IMR-90 (cell line): ENCODE results near the gene H1-8. TPM values are rescaled to one million over a fixed set of nuclear protein-coding genes. Genes with fewer than 3 reads are reported as not detected.

Experiments
- ATAC-seq: fragments of 200-7000 bp; cut with Tn5 transposase; 2 replicates; pipeline ENCODE4 v1.9.1; 2020; ENCODE audit warnings: low read depth, mild to moderate bottlenecking, moderate library complexity
- BruUV-seq: library from RNA; stranded (reverse); fragments of 400-500 nt; replicated peaks from 2 replicates; lab custom pipeline; 2021; lab: Mats Ljungman, UMichigan
- CTCF ChIA-PET: fragments of 300-600 bp; formaldehyde crosslinking; extraction: SDS; loops from one replicate; lab custom pipeline; 2021; ENCODE audit warnings: antibody characterized with exemption; lab: Yijun Ruan, JAX
- POLR2A ChIA-PET: fragments of 300-600 bp; sonication (Branson Sonifier 250); formaldehyde crosslinking; loops from one replicate; lab custom pipeline; 2022; ENCODE audit warnings: antibody characterized with exemption; ENCODE audit not compliant: unreplicated experiment; lab: Charles Lee
- DNase-seq: peaks from one replicate; pipeline ENCODE4 v3.0.0; 2013
- H2AFZ ChIP-seq: replicated peaks from 2 replicates; pipeline ENCODE3; 2013; ENCODE audit warnings: low read length, mild to moderate bottlenecking; ENCODE audit not compliant: poor library complexity
- H2AK5ac ChIP-seq: 2 replicates; pipeline ENCODE4 v1.6.1; 2013; ENCODE audit warnings: low read depth, low read length, inconsistent platforms
- H2AK9ac ChIP-seq: replicated peaks from 2 replicates; pipeline ENCODE3; 2013; ENCODE audit warnings: mild to moderate bottlenecking, low read depth, low read length, moderate library complexity; ENCODE audit not compliant: poor library complexity
- H2BK120ac ChIP-seq: 2 replicates; pipeline ENCODE4 v1.6.1; 2013; ENCODE audit warnings: low read depth, low read length, inconsistent platforms
- H2BK15ac ChIP-seq: 3 replicates; pipeline ENCODE4 v1.6.1; 2013; ENCODE audit warnings: low read depth, low read length, inconsistent platforms
- H2BK20ac ChIP-seq: 2 replicates; pipeline ENCODE4 v1.6.1; 2013; ENCODE audit warnings: low read depth, mild to moderate bottlenecking, inconsistent platforms, low read length, moderate library complexity
- H2BK5ac ChIP-seq: 2 replicates; pipeline ENCODE4 v1.6.1; 2013; ENCODE audit warnings: mild to moderate bottlenecking, low read depth, low read length, inconsistent platforms; ENCODE audit not compliant: poor library complexity, severe bottlenecking
- H3K14ac ChIP-seq: replicated peaks from 2 replicates; pipeline ENCODE4 v1.6.1; 2013; ENCODE audit warnings: low read depth, low read length, inconsistent platforms
- H3K18ac ChIP-seq: 2 replicates; pipeline ENCODE4 v1.6.1; 2013; ENCODE audit warnings: low read depth, low read length, control low read depth
- H3K23ac ChIP-seq: 2 replicates; pipeline ENCODE4 v1.6.1; 2013; ENCODE audit warnings: low read depth, low read length, inconsistent platforms
- H3K27ac ChIP-seq: 2 replicates; pipeline ENCODE4 v1.5.1; 2013; ENCODE audit warnings: mild to moderate bottlenecking, control low read depth, low read length; ENCODE audit not compliant: insufficient read depth
- H3K27me3 ChIP-seq: 2 replicates; pipeline ENCODE4 v1.6.1; 2013; ENCODE audit warnings: low read length; ENCODE audit not compliant: control insufficient read depth, insufficient read depth
- H3K36me3 ChIP-seq: 2 replicates; pipeline ENCODE4 v1.6.1; 2013; ENCODE audit warnings: low read length, mixed read lengths; ENCODE audit not compliant: control insufficient read depth, insufficient read depth
- H3K4ac ChIP-seq: 2 replicates; pipeline ENCODE4 v1.6.1; 2013; ENCODE audit warnings: low read depth, low read length, inconsistent platforms
- H3K4me1 ChIP-seq: 2 replicates; pipeline ENCODE4 v1.6.1; 2013; ENCODE audit warnings: low read length, mixed read lengths; ENCODE audit not compliant: control insufficient read depth, insufficient read depth
- H3K4me2 ChIP-seq: 2 replicates; pipeline ENCODE4 v1.6.1; 2013; ENCODE audit warnings: low read depth, mild to moderate bottlenecking, control low read depth, low read length, moderate library complexity
- H3K4me3 ChIP-seq: 2 replicates; pipeline ENCODE4 v1.5.1; 2013; ENCODE audit warnings: low read depth, mild to moderate bottlenecking, control low read depth, low read length, moderate library complexity; ENCODE audit not compliant: insufficient read depth
- H3K56ac ChIP-seq: 2 replicates; pipeline ENCODE4 v1.6.1; 2013; ENCODE audit warnings: low read length, inconsistent platforms; ENCODE audit not compliant: insufficient read depth; ENCODE audit errors: extremely low read depth
- H3K79me1 ChIP-seq, 2 experiments: 2 replicates each; pipeline ENCODE4 v1.6.1; 2013; ENCODE audit warnings: low read length in 2 of 2, inconsistent platforms in 1 of 2, low read depth in 1 of 2
- H3K9ac ChIP-seq: 2 replicates; pipeline ENCODE4 v1.6.1; 2013; ENCODE audit warnings: low read depth, low read length, control low read depth
- H3K9me1 ChIP-seq: 2 replicates; pipeline ENCODE4 v1.6.1; 2013; ENCODE audit warnings: low read length, inconsistent platforms; ENCODE audit not compliant: insufficient read depth
- H3K9me3 ChIP-seq: 2 replicates; pipeline ENCODE4 v1.6.1; 2013; ENCODE audit warnings: low read length; ENCODE audit not compliant: control insufficient read depth, insufficient read depth
- H4K20me1 ChIP-seq: 2 replicates; pipeline ENCODE4 v1.6.1; 2013; ENCODE audit warnings: low read length, inconsistent platforms; ENCODE audit not compliant: insufficient read depth
- H4K5ac ChIP-seq: 2 replicates; pipeline ENCODE4 v1.6.1; 2013; ENCODE audit warnings: mild to moderate bottlenecking, low read depth, low read length, control low read depth
- H4K8ac ChIP-seq, 2 experiments: 2 replicates each; pipeline ENCODE4 v1.6.1; 2013; ENCODE audit warnings: low read depth in 2 of 2, low read length in 2 of 2, control low read depth in 1 of 2, inconsistent platforms in 1 of 2
- H4K91ac ChIP-seq: 2 replicates; pipeline ENCODE4 v1.6.1; 2013; ENCODE audit warnings: low read depth, low read length, inconsistent platforms; ENCODE audit not compliant: insufficient read depth
- BHLHE40 ChIP-seq: fragments of 150-350 bp; IDR thresholded peaks from 2 replicates; pipeline ENCODE4 v1.6.1; 2016; ENCODE audit warnings: mild to moderate bottlenecking, low read depth, low read length
- CEBPB ChIP-seq: IDR thresholded peaks from 2 replicates; pipeline ENCODE4 v1.6.1; 2012; ENCODE audit warnings: low read depth, low read length, improper control_type of control experiment
- CHD1 ChIP-seq: IDR thresholded peaks from 2 replicates; pipeline ENCODE4 v1.6.1; 2012; ENCODE audit warnings: low read depth, low read length, improper control_type of control experiment
- CTCF ChIP-seq: conservative IDR thresholded peaks from 2 replicates; pipeline ENCODE4 v1.5.1; 2012; ENCODE audit warnings: mild to moderate bottlenecking, low read depth, low read length, improper control_type of control experiment
- ELK1 ChIP-seq: fragments of 150-350 bp; IDR thresholded peaks from 2 replicates; pipeline ENCODE4 v1.6.1; 2016; ENCODE audit warnings: low read depth, mild to moderate bottlenecking, low read length, moderate library complexity, borderline replicate concordance
- FOS ChIP-seq: fragments of 150-350 bp; IDR thresholded peaks from 2 replicates; pipeline ENCODE4 v1.6.1; 2016; ENCODE audit warnings: low read depth, low read length
- MAFK ChIP-seq: IDR thresholded peaks from 2 replicates; pipeline ENCODE4 v1.6.1; 2012; ENCODE audit warnings: low read depth, low read length, improper control_type of control experiment
- MAZ ChIP-seq: IDR thresholded peaks from 2 replicates; pipeline ENCODE4 v1.6.1; 2012; ENCODE audit warnings: low read depth, mild to moderate bottlenecking, low read length, improper control_type of control experiment, moderate library complexity, borderline replicate concordance
- MXI1 ChIP-seq: IDR thresholded peaks from 2 replicates; pipeline ENCODE4 v1.6.1; 2012; ENCODE audit warnings: low read depth, mild to moderate bottlenecking, low read length, moderate library complexity, borderline replicate concordance
- NFE2L2 ChIP-seq: fragments of 150-350 bp; IDR thresholded peaks from 2 replicates; pipeline ENCODE4 v1.6.1; 2016; ENCODE audit warnings: low read depth, mild to moderate bottlenecking, low read length
- POLR2A ChIP-seq: IDR thresholded peaks from 2 replicates; pipeline ENCODE4 v1.6.1; 2012; ENCODE audit warnings: mild to moderate bottlenecking, low read depth, low read length
- RAD21 ChIP-seq: IDR thresholded peaks from 2 replicates; pipeline ENCODE4 v1.6.1; 2012; ENCODE audit warnings: low read length, improper control_type of control experiment
- RCOR1 ChIP-seq: IDR thresholded peaks from 2 replicates; pipeline ENCODE4 v1.6.1; 2012; ENCODE audit warnings: mild to moderate bottlenecking, low read length, improper control_type of control experiment; ENCODE audit not compliant: insufficient replicate concordance
- RFX5 ChIP-seq: IDR thresholded peaks from 2 replicates; pipeline ENCODE4 v1.8.0; 2012; ENCODE audit warnings: low read depth, mild to moderate bottlenecking, low read length, moderate library complexity
- SMC3 ChIP-seq: fragments of 150-350 bp; IDR thresholded peaks from 2 replicates; pipeline ENCODE4 v1.6.1; 2016; ENCODE audit warnings: low read depth, mild to moderate bottlenecking, antibody characterized with exemption, low read length, moderate library complexity
- USF2 ChIP-seq: fragments of 150-350 bp; IDR thresholded peaks from 2 replicates; pipeline ENCODE4 v1.6.1; 2017; ENCODE audit warnings: mild to moderate bottlenecking, antibody characterized with exemption, low read length, low read depth
- WGBS, 2 experiments: methylation state at CpG; one replicate each; pipeline versions ENCODE4 v1.1.5 to v1.1.7; 2013; ENCODE audit warnings: missing lambda C conversion rate in 2 of 2; ENCODE audit not compliant: insufficient read length in 1 of 2; ENCODE audit errors: extremely low coverage in 2 of 2; 5-methylcytosine and 5-hydroxymethylcytosine counted together
- dilution Hi-C: fragments of 300-500 bp; cut with HindIII; formaldehyde crosslinking; loops from one replicate; pipeline ENCODE4 v1.14.3; 2018; ENCODE audit warnings: low sequenced_read_pairs; ENCODE audit not compliant: unreplicated experiment
- in situ Hi-C: fragments of 300-500 bp; cut with MboI; formaldehyde crosslinking; loops from 3 replicates; pipeline ENCODE4 v1.14.3; 2019; ENCODE audit warnings: low sequenced_read_pairs, inconsistent platforms, mixed read lengths
- intact Hi-C: fragments of 100-400 bp; cut with micrococcal nuclease; formaldehyde crosslinking; loops from 2 replicates; pipeline ENCODE4 v1.10.0; 2022
- polyA plus RNA-seq, 3 experiments: library from polyadenylated mRNA; depleted of rRNA; stranded (reverse); fragments of >200 nt; gene quantifications; 2 replicates each; pipeline ENCODE4 v1.2.3, GENCODE V29; 2012; ENCODE audit warnings: low replicate concordance in 1 of 3
- total RNA-seq: library from RNA; depleted of rRNA; stranded (reverse); fragments of >200 nt; gene quantifications from 2 replicates; pipeline ENCODE4 v1.2.3, GENCODE V29; 2012

Gene H1-8
- total and polyA plus RNA-seq, 2 of the 4 experiments (the other 2 are of a cell fraction) = not detected

- H3K18ac ChIP-seq = no peak overlapping the region
- WGBS, 2 experiments = 97% methylated on average over 4 of the region's 9 CpGs; no CpG with 5 or more reads in 1 of the 2 experiments
- no peak overlapping the region for H2AK5ac ChIP-seq
- DNase-seq (no peak), ATAC-seq (no peak)
- H3K9me1 ChIP-seq = 0 out of 2 replicates have a peak, but pooled peaks cover 2% of the 10 kb centered on the region
- H3K36me3 ChIP-seq = peaks cover 27% of the 10 kb centered on the region
- H3K79me1 ChIP-seq = peaks cover 2 to 38% of the 10 kb centered on the region in 2 experiments
- H3K56ac ChIP-seq = no peak overlapping the region
- CTCF ChIA-PET = no interaction called here
- H2BK120ac ChIP-seq = no peak overlapping the region
- H3K23ac ChIP-seq = no peak overlapping the region
- H4K5ac ChIP-seq = no peak overlapping the region
- TF ChIP-seq NFE2L2 = no peak
- TF ChIP-seq FOS = no peak
- no peak for TF ChIP-seq BHLHE40
- TF ChIP-seq CHD1 = no peak
- no peak for TF ChIP-seq MAZ
- TF ChIP-seq CTCF = no peak
- no peak for TF ChIP-seq USF2
- TF ChIP-seq ELK1 = no peak
- no peak for TF ChIP-seq SMC3
- TF ChIP-seq MXI1 = no peak
- no peak for TF ChIP-seq RCOR1
- TF ChIP-seq RFX5 = no peak
- no peak for TF ChIP-seq MAFK
- TF ChIP-seq CEBPB = no peak
- TF ChIP-seq POLR2A = no peak
- no peak for TF ChIP-seq RAD21
- no peak overlapping the region for H4K8ac ChIP-seq
- no peak overlapping the region for H2BK5ac ChIP-seq
- H4K91ac ChIP-seq = no peak overlapping the region
- dilution Hi-C loops = no loop called here
- H4K20me1 ChIP-seq = peaks cover 4% of the 10 kb centered on the region
- in situ Hi-C loops = no loop called here
- no peaks in the 10 kb centered on the region for H3K9me3 ChIP-seq
- no peak overlapping the region for H3K27ac ChIP-seq
- POLR2A ChIA-PET = no interaction called here
- H3K4me1 ChIP-seq = peaks cover 6% of the 10 kb centered on the region; the same call in 1 of the 2 replicates
- no peak overlapping the region for H3K9ac ChIP-seq
- H2BK20ac ChIP-seq = no peak overlapping the region
- no peak overlapping the region for H3K4me3 ChIP-seq
- intact Hi-C loops = no loop called here
- H2BK15ac ChIP-seq = no peak overlapping the region
- no peak overlapping the region for H2AFZ ChIP-seq
- no TSS peak for BruUV-seq
- no peak overlapping the region for H3K14ac ChIP-seq
- no peak overlapping the region for H3K4ac ChIP-seq
- no peak overlapping the region for H2AK9ac ChIP-seq
- H3K4me2 ChIP-seq = no peak overlapping the region
- no peaks in the 10 kb centered on the region for H3K27me3 ChIP-seq
Observed at GRCh38 chr3:129583289-129583688, 40.3 kb downstream of the H1-8 start.
